AG10803 (cell line): Measurements from ENCODE around the gene C19orf12.

ENCODE experiments used
- DNase-seq: peaks from one replicate; pipeline ENCODE4 v3.0.0; 2010; ENCODE audit warnings: low read depth
- H3K4me3 ChIP-seq: 2 replicates; pipeline ENCODE4 v1.5.1; 2011; ENCODE audit warnings: mild to moderate bottlenecking, low read length, control low read depth
- TF ChIP-seq, protein P1 (sequence below): conservative IDR thresholded peaks from 2 replicates; pipeline ENCODE4 v1.5.1; 2011; ENCODE audit warnings: mild to moderate bottlenecking, low read length, control low read depth, inconsistent platforms

C19orf12 gene

DNA sequence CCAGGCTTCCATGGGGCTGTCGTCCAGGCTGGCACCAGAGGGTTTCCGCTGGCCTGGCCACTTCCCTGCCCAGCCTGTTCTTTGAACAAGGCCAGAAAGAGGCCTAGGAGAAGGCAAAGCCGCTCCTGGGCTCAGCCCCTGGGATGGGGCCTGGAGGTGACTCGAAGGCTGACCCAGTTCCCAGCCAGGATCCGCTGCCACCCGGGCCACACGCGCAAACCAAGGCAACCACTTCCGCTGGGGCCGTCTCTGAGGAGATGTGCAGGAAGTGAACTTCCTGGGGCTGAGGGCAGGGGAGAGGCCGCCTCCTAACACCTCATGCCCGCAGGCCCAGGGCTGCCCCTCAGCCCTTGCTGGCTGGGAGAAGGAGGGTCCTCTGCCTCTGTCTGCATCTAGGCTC is 34.6 kb downstream of the C19orf12 start:
- TF ChIP-seq, protein P1, sequence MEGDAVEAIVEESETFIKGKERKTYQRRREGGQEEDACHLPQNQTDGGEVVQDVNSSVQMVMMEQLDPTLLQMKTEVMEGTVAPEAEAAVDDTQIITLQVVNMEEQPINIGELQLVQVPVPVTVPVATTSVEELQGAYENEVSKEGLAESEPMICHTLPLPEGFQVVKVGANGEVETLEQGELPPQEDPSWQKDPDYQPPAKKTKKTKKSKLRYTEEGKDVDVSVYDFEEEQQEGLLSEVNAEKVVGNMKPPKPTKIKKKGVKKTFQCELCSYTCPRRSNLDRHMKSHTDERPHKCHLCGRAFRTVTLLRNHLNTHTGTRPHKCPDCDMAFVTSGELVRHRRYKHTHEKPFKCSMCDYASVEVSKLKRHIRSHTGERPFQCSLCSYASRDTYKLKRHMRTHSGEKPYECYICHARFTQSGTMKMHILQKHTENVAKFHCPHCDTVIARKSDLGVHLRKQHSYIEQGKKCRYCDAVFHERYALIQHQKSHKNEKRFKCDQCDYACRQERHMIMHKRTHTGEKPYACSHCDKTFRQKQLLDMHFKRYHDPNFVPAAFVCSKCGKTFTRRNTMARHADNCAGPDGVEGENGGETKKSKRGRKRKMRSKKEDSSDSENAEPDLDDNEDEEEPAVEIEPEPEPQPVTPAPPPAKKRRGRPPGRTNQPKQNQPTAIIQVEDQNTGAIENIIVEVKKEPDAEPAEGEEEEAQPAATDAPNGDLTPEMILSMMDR, result no peak
- H3K4me3 ChIP-seq, result no peak overlapping the region
- no peak for DNase-seq

DNA sequence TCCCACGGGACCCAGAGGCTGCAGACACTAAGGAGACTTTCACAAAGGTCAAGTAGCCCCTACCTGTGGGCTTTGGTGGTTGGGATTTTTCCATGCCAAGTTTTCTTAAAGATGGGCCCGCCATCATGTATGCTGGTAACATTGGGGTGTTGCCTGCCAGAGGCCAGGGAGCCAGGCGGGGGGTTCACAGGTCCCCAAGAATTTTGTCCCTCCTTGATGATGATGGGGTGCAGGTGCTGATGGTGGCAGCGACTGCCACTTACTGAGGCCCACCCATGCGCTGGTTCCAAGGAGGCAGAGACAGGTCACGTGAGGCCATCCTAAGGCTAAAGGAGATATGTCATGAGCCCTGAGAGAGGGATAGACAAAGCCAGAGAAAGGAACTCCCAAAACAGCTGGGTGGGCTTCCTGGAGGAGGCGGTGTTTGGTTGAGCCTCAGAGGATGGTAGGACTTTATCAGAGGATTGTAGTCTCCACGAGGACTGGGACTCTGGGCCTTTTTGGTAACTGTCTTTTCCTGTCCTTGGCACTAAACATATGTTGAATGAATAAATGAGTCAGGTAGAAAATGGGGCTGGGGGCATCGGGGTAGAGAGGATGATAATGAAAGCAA is 35.4 kb downstream of the C19orf12 start:
- TF ChIP-seq, protein P1, result no peak
- H3K4me3 ChIP-seq, result no peak overlapping the region
- DNase-seq, result no peak

DNA sequence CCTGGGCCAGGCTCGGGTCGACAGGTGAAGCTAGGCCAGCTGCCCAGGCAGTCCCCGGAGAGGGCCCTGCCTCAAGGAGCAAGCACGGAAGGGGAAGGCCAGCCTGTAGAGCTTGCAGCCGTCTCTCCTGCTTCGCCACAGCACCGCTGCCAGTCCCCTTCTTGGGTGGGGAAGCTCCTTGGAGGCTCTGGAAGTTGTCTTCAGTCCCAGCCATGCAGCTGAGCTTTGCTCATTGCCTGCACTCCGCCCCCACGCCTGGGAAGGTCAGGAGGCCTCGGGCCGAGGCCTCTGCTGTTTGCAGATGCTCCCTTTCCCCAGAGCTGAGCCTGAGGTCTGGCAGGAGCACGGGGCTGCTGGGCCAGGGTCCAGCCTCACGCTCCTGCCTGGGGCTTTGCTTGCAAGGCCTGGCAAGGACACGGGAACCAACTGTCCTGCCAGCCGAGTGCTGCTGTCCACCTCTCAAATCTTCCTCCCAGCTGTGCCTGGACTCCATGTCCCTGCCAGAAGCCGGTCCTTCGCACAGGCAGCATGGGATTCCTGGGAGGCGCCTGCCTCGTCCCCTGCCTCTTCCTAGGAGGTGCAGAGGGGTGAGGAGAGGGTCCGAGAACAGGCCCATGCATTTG is 36.5 kb downstream of the C19orf12 start:
- TF ChIP-seq, protein P1, result no peak
- H3K4me3 ChIP-seq, result no peak overlapping the region
- no peak for DNase-seq

DNA sequence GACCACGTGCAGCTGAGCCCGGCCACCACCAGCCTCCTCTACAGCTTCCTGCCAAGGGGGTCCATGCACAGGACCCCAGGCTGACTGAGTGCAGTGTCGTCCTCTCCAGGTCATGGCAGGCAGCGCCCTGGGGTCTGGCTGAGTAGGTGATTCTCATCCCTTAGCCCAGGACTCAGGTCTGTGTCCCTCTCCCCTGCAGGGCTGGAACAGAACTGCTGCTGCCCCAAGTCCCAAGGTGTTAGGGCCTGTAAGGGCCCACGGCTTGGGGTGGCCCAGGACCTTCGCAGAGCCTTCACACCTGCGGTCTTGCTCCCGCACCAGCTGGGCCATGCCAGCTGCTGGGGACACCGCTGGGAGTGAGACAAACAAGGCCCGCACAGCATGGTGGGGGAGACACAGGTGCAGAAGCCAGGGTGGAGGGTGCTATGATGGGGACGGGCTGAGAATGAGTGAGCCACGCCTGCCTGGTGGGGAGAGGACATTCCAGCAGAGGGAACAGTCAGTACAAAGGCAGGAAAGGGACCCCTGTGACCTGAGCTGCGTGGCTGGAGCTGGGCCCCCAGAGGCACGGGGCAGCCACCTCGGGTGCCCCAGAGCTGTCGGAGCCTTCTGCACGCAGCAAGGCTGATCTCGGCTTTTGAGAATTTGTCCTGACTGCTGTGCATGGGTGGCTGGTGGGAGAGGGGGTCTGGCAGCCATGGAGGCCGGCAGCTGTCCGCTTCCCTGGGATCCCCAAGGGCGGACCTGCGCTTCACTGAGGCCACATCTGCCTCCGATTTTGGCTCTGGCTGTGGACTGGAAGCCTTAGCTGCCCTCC is 37.9 kb downstream of the C19orf12 start:
- no peak for DNase-seq
- no peak overlapping the region for H3K4me3 ChIP-seq
- TF ChIP-seq, protein P1, result no peak

DNA sequence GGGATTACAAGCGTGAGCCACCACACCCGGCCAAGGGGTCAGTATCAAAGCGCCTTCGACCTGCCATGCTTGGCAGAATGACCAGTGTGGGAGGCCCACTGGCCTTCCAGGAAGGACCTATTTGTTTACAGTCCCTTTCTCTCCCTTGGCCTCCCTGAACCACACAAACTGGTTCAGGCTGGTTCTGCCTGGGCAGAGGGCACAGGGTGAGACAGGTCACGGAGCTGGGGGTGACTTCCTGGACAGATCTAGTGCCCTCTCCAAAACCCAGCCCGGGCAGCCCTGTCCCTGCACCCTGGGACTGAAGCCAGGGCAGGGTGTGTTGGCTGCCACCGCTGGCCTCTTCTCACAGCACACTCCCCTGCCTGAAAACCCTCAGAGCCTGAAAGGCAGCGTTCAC is 38.5 kb downstream of the C19orf12 start:
- H3K4me3 ChIP-seq, result no peak overlapping the region
- no peak for DNase-seq
- TF ChIP-seq, protein P1, result no peak

DNA sequence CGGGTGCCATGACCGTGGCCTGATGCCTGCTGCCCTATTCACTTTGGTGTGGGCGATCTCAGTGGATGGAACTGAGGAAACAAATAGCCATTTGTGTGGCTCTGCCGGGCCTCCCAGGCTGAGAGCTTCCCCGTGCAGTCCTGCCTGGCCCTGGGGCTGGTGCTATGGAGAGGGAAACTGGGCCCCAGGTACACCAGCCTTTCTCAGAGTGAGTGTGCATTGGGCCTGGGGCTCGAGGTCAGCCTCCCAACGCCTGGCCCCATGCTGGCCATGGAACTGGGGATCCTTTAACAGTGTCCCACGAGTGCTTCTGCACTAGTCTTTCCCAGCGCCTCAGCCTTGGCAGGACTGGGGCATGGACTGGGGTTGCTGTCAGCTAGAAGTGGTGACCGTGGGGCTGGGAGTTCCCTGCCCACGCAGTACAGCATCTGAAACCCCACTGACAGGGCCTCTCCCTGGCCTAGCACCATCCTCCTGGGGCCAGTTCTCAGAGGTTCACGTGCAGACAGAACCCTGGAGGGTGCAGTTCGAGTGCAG is 39.3 kb downstream of the C19orf12 start:
- TF ChIP-seq, protein P1, result no peak
- no peak for DNase-seq
- H3K4me3 ChIP-seq, result no peak overlapping the region
